HL-60 (cell line): ENCODE measurements around the gene ATP6V1C2.

Source experiments
- DNase-seq, 2 experiments: peaks; one replicate each; pipeline ENCODE4 v3.0.0-alpha.2; 2010 to 2020; ENCODE audit warnings: low read depth in 1 of 2, low spot score in 1 of 2
- H3K27ac ChIP-seq: fragments of 250-450 bp; sonication (Bioruptor Pico); replicated peaks from 2 replicates; pipeline ENCODE4 v1.5.1; 2020; ENCODE audit warnings: mild to moderate bottlenecking, moderate library complexity
- H3K27me3 ChIP-seq: fragments of 250-450 bp; sonication (Bioruptor Pico); 2 replicates; pipeline ENCODE4 v1.5.1; 2021; ENCODE audit warnings: mild to moderate bottlenecking, moderate library complexity; ENCODE audit not compliant: insufficient read depth, poor library complexity, severe bottlenecking
- H3K4me3 ChIP-seq: replicated peaks from 2 replicates; pipeline ENCODE4 v1.5.1; 2011; ENCODE audit warnings: mild to moderate bottlenecking, control low read depth, low read length; ENCODE audit not compliant: insufficient read depth
- GABPA ChIP-seq: IDR thresholded peaks from 2 replicates; pipeline ENCODE4 v1.6.1; 2012; ENCODE audit warnings: low read depth
- POLR2AphosphoS5 ChIP-seq: IDR thresholded peaks from 2 replicates; pipeline ENCODE4 v1.6.1; 2012; ENCODE audit warnings: low read depth
- SPI1 ChIP-seq: IDR thresholded peaks from 2 replicates; pipeline ENCODE4 v1.6.1; 2012; ENCODE audit warnings: low read depth, mild to moderate bottlenecking, borderline replicate concordance
- TF ChIP-seq, protein P1 (sequence below): IDR thresholded peaks from 2 replicates; pipeline ENCODE4 v1.6.1; 2012; ENCODE audit warnings: low read depth; ENCODE audit not compliant: insufficient replicate concordance
- TF ChIP-seq, protein P2 (sequence below): IDR thresholded peaks from one replicate; pipeline ENCODE4 v1.5.1; 2011; ENCODE audit warnings: low read length, control low read depth, inconsistent platforms; ENCODE audit not compliant: insufficient read depth

The ATP6V1C2 gene

DNA sequence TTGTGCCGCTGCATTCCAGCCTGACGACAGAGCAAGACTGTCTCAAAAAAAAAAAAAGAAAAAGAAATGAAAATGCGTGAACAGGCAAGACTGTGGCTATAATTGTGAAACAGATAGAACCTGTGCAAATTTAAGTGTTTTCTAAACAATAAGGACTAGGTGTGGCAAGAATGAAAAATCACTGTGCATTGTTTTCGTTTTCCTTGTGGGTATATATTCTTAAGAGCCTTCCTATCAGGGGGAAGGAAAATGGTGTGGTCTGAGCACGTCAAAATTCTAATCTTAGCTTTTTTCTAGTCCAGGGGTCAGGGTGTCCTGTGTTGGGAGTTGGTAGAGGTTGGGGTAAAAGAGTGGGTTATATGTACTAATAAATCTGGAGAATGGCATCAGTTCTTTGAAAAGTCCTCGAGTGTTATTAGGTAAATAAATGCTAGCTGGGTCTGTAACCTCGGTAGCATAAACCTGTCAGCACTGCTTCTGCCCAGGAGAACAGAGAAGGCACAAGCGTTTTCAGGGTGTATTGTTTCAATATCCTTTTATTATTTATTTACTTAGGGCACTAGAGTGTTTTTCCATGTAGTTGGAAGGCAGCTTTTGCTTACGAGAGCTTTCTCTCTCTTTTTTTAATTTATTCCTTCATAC, 11.6 kb downstream of the ATP6V1C2 start:
- Histone ChIP-seq H3K27me3 (no peaks in the 10 kb centered on the region), H3K27ac (no peak overlapping the region), H3K4me3 (no peak overlapping the region)
- TF ChIP-seq, protein P1, sequence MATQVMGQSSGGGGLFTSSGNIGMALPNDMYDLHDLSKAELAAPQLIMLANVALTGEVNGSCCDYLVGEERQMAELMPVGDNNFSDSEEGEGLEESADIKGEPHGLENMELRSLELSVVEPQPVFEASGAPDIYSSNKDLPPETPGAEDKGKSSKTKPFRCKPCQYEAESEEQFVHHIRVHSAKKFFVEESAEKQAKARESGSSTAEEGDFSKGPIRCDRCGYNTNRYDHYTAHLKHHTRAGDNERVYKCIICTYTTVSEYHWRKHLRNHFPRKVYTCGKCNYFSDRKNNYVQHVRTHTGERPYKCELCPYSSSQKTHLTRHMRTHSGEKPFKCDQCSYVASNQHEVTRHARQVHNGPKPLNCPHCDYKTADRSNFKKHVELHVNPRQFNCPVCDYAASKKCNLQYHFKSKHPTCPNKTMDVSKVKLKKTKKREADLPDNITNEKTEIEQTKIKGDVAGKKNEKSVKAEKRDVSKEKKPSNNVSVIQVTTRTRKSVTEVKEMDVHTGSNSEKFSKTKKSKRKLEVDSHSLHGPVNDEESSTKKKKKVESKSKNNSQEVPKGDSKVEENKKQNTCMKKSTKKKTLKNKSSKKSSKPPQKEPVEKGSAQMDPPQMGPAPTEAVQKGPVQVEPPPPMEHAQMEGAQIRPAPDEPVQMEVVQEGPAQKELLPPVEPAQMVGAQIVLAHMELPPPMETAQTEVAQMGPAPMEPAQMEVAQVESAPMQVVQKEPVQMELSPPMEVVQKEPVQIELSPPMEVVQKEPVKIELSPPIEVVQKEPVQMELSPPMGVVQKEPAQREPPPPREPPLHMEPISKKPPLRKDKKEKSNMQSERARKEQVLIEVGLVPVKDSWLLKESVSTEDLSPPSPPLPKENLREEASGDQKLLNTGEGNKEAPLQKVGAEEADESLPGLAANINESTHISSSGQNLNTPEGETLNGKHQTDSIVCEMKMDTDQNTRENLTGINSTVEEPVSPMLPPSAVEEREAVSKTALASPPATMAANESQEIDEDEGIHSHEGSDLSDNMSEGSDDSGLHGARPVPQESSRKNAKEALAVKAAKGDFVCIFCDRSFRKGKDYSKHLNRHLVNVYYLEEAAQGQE: no peak
- TF ChIP-seq SPI1 (no peak), GABPA (no peak), POLR2AphosphoS5 (no peak)
- TF ChIP-seq, protein P2, sequence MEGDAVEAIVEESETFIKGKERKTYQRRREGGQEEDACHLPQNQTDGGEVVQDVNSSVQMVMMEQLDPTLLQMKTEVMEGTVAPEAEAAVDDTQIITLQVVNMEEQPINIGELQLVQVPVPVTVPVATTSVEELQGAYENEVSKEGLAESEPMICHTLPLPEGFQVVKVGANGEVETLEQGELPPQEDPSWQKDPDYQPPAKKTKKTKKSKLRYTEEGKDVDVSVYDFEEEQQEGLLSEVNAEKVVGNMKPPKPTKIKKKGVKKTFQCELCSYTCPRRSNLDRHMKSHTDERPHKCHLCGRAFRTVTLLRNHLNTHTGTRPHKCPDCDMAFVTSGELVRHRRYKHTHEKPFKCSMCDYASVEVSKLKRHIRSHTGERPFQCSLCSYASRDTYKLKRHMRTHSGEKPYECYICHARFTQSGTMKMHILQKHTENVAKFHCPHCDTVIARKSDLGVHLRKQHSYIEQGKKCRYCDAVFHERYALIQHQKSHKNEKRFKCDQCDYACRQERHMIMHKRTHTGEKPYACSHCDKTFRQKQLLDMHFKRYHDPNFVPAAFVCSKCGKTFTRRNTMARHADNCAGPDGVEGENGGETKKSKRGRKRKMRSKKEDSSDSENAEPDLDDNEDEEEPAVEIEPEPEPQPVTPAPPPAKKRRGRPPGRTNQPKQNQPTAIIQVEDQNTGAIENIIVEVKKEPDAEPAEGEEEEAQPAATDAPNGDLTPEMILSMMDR: no peak
- no peak for DNase-seq

GRCh38 chr2:10733566-10733925, 12.1 kb downstream of the ATP6V1C2 start:
- no peak for DNase-seq

GRCh38 chr2:10733980-10734379, 12.6 kb downstream of the ATP6V1C2 start:
- no peak for DNase-seq
- no peaks in the 10 kb centered on the region for H3K27me3 ChIP-seq
- H3K4me3 ChIP-seq: no peak overlapping the region
- no peak overlapping the region for H3K27ac ChIP-seq
- no peak for TF ChIP-seq SPI1
- TF ChIP-seq, protein P2: no peak
- TF ChIP-seq POLR2AphosphoS5: no peak
- TF ChIP-seq, protein P1: no peak
- TF ChIP-seq GABPA: no peak

More at GRCh38 chr2:10733566-10733925, 12.1 kb downstream of the ATP6V1C2 start:
- Histone ChIP-seq H3K4me3 (no peak overlapping the region), H3K27ac (no peak overlapping the region), H3K27me3 (no peaks in the 10 kb centered on the region)
- TF ChIP-seq SPI1: no peak
- no peak for TF ChIP-seq POLR2AphosphoS5
- TF ChIP-seq GABPA: no peak

DNA sequence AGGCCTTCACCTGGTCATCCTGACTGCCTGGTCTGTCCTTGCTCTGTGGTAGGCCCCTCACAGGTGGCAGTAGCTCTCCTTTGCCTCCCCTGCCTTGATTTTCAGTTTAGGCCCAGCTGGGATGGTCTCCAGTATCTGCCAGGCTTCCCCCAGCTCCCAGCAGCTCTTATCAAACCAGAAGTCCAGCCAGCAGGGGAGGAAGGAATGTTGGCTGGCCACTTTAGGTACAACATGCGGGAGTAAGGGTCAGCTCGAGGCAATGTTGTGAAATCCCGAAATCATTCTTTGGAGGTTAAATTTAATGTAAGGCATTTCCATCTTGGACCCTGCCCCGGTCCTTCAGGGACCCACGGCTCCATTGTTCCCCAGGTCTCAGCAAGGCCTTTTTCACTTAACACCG, 16.8 kb downstream of the ATP6V1C2 start:
- Histone ChIP-seq H3K27me3 (no peaks in the 10 kb centered on the region), H3K27ac (no peak overlapping the region), H3K4me3 (no peak overlapping the region)
- TF ChIP-seq, protein P2: no peak
- TF ChIP-seq POLR2AphosphoS5 (no peak), SPI1 (no peak), GABPA (no peak)
- TF ChIP-seq, protein P1: no peak
- DNase-seq: no peak
